T-helper 22 cell (primary cell): ENCODE results near the gene TAC3.
A peak's percentile ranks its signal among the peaks of the same experiment; 100 is the strongest.
"Not testable (repeated sequence)": the region's sequence is repeated elsewhere in the genome, so short reads cannot be mapped to it uniquely, and the experiment has no call there.

Experiments
- DNase-seq: peaks from one replicate; pipeline ENCODE4 v3.0.0-alpha.2; 2020; ENCODE audit warnings: low read depth

The TAC3 gene

GRCh38 chr12:57033431-57033830 is 17.1 kb upstream of the TAC3 start:
- no peak for DNase-seq

DNA sequence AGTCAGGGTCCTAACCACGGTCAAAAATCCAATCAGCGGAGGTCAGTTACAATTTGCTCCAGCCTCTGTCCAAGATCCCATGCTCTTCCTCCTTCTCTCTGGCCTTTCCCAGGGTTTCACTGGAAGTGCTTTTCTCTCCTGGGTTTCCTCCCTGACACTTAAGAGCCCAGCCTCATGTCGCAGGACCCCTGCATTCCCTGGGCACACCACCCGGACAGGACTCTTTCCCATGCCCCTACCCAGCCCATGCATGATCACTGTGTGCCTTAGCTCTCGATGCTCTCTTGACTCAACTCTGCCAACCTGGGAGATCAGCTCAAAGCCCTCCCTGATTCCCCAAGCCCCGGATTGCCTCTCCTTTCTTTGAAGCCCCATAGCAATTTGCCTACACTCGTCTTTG is 15.5 kb upstream of the TAC3 start:
- DNase-seq = no peak

- DNase-seq = no peak
Measured at GRCh38 chr12:57031138-57031725, 14.9 kb upstream of the TAC3 start.

GRCh38 chr12:57029457-57029856 is 13.1 kb upstream of the TAC3 start:
- no peak for DNase-seq

DNA sequence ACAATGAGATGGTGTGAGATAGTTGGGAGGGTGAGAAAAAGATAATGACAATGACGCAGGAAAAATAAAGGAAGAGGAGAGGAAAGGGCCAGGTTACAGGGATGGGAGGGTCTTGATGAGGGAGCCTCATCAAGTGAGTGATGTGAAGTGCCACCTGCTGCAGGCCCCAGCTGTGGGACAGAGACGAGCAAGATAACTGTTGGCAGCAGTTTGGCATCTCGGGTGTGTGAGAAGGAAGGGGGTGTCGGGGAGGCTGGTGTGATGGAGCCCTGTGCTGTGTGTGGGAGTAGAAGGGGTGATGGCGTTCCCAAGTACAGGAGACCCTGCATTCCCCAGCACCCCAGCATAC is 11.4 kb upstream of the TAC3 start:
- DNase-seq = no peak

DNA sequence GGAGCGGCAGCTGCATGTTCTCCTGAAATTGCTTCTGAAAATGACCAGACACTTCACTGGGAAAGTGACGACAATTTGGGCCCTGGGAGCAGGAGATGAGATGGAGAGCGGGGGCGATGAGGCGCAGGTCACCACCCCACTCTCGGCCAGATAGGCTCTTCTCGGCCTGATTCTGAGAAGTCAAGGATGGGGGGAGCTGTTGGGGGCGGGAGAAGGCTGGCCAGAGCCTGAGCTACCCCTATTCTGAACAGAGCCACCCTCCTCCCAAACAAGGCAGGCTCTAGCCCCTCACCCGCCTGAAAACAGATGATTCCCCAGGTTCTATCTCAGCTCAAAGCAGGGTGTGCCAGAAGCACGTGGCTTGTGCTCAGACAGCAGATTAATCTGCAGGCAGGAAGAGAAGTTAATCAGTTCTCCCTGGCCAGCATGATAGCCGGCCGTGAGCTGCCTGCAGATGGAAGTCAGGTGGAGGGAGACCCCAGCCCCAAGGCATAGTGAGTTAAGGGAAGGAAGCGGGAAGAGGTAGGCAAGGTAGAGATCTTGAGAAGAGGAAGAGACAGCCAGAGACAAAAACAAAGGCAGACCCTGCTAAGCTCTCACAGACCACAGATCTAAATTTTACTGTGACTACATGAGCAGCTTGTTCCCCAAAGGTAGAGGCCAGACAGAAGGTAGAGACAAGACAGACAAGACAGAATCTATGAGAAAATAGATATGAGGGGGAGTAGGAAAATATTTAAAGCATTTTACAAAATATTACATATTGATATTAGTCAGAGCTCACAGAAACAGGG is 10.9 kb upstream of the TAC3 start:
- DNase-seq = no peak

DNA sequence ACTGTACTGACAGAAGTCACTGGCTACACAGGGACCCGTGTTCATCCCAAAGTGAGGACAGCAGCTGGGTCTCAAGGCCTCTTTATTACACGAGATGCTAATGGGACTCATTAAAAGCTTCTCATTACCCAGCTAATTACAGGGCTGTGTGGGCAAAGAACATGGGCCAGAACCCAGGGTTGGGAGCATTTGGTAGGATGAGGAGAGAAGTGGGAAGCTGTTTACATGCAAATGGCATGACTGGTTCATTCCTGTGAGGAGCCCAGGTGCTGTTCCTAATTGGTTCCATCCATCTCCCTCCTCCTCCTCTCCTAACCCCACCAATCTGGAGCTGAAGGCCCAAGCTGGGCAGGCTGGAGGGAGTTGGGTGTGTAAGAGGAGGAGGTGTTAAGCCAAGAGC is 8.9 kb upstream of the TAC3 start:
- DNase-seq = no peak

- not testable (repeated sequence) for DNase-seq
Measured at GRCh38 chr12:57022324-57022723, 6.0 kb upstream of the TAC3 start.

DNA sequence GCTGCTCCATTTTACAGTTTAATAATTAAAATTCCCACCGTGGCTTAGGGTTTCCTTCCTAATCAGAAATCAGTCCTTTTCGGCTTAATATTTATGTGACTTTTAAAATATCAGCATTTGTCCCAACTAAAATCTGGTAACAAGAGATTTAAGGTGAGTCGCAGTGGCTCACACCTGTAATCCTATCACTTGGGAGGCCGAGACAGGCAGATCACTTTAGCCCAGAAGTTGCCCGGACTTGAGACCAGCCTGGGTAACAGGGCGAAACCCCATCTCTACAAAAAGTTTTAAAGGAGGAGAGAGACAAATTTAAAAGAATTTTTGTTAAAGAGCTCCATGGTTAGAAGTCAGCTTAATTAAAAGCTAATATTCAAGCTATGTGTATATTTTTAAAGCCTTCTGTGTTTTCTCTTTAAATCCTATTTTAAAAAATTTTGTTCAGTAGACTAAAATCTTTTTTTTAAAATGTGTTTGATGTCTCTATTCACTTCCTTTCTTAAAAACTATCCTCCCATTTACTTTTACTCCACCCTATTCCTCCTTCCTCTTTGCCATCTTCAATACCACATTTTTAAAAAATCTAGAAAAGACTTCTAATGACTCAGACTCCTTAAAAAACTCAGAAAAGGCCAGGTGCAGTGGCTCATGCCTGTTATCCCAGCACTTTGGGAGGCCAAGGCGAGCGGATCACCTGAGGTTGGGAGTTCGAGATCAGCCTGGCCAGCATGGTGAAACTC is 3.8 kb upstream of the TAC3 start:
- no peak for DNase-seq

GRCh38 chr12:57018906-57019305 is 2.6 kb upstream of the TAC3 start:
- no peak for DNase-seq

DNA sequence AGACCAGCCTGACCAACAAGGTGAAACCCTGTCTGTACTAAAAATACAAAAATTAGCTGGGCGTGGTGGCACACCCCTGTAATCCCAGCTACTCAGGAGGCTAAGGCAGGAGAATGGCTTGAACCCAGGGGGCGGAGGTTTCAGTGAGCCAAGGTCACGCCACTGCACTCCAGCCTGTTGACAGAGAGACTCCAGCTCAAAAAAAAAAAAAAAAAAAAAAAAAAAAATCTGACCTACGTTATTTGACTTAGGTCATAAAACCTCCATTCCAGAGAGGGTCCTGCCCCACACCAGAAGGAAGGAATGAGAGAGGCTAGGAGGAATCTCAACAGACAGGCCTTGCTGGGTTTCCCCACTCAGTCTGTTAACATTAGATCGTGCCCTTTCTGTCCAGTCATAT is 2.0 kb upstream of the TAC3 start:
- DNase-seq = not testable (repeated sequence)

- no peak for DNase-seq
Measured at GRCh38 chr12:57012600-57013465, 3.5 kb downstream of the TAC3 start.

- DNase-seq = no peak
Measured at GRCh38 chr12:57011438-57012424, 4.6 kb downstream of the TAC3 start.

DNA sequence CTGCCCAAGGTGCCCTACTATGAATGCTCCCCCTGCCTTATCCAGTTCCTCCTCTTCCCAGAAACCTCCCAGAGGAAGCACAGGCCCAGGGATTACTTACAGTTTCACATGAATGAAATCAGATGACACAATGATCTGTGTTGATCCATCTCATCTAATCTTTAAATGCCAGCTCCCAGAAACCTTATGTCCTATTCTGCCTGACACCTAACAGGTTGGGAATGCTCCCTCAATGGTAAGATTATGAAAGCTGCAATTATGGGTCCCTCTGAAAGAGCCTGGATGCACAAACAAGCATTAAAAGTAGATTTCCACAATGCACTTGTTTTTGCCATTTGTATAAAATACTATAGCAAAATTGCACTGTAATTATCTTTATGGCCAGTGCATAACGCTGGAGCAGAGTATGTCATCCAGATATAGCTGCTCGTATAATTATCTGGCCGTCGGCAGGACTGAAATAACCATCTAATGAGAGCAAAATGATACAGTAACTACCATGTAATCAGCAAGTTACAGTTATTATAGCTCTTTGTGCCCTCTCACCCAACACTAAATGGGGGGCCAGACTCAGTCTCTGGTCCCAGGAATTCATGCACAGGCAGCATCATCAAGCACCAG is 5.6 kb downstream of the TAC3 start:
- DNase-seq = no peak

GRCh38 chr12:57009949-57010626 is 6.2 kb downstream of the TAC3 start:
- no peak for DNase-seq

GRCh38 chr12:57008178-57008577 is 8.2 kb downstream of the TAC3 start:
- no peak for DNase-seq

DNA sequence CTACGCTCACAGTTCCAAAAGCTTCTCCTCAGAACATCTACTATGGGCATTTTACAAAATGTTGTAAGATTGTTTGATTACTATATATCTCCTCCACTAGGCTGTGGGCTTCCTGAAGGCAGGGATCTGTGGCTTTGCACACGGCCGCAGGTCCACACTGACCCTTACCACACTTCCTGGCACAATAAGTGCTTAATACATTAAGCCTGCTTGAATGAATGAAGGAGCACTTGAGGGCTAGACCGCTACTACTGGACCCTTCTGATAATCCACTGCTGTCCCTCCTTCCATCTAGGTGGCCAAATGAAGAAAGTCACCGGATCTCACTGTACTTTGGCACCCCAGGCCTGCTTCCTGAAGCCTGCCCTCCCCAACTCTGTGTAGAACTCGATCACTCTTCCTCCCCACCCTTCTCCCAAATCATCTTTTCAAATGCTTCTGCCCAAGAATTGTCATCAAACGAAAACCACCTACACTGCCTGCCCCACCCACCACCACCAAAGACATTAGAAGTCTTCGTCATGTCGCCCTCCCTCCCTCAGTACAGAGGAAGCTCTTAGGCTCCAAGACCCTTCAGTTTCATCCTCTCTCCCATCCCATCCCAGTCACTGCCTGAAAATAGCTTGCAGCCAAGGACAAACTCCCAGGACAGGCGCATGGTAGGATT is 9.4 kb downstream of the TAC3 start:
- DNase-seq = no peak

DNA sequence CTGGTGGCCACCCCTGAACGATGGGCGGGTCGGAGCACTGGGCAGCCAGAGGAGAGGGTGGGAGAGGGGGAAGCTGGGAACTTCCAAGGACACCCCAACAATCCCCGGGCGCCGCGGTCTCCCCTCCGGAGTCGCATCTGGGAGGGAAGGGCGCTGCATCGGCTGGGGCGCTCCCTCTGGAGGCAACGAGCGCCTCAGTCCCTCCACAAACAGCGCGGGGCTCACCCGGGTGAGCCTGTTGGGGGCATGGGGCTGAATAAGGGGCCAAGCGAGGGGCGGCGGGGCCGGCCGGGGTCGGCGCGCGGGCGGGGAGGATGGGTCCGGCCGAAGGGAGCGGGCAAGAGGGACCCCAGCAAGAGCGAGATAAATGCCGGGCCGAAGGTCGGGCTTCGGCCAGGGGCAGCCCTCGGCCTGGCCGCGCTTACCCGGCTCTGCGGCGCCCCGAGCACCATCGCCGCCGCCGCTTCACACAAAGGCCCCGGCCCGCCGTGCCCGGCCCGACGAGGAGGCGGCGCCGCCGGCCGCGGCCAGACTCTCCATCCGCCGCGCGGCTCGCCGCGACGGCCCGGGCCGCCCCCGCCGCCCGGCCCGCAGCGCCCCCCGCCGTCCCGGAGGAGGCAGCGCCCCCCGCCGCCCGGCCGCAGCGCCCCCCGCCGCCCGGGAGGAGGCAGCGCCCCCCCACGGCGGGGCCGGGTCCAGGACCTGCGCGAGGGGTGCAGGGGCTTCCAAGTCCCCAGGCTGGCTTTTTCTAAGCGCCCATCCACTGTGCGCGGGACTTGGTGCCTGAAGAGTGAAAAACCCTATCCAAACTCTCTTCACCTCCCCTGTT is 10.1 kb downstream of the TAC3 start, which contains the start of gene ZBTB39:
ZBTB39 (minus strand) TSS at position 567 of the 829 bp plus-strand sequence. CDS start 1,629 bp downstream, outside the sequence.
- peak; percentile 47 for DNase-seq
